Suppressor macrophage treated with lipopolysaccharide for 1 hour (primary cell): ENCODE data around the gene MMUT.
A peak's percentile ranks its signal among the peaks of the same experiment; 100 is the strongest.
"Not testable (repeated sequence)": the region's sequence is repeated elsewhere in the genome, so short reads cannot be mapped to it uniquely, and the experiment has no call there.

Source experiments
- DNase-seq, 3 donors: peaks; one replicate each; pipeline ENCODE4 v3.0.0-alpha.2; 2020 to 2022

MMUT gene

DNA sequence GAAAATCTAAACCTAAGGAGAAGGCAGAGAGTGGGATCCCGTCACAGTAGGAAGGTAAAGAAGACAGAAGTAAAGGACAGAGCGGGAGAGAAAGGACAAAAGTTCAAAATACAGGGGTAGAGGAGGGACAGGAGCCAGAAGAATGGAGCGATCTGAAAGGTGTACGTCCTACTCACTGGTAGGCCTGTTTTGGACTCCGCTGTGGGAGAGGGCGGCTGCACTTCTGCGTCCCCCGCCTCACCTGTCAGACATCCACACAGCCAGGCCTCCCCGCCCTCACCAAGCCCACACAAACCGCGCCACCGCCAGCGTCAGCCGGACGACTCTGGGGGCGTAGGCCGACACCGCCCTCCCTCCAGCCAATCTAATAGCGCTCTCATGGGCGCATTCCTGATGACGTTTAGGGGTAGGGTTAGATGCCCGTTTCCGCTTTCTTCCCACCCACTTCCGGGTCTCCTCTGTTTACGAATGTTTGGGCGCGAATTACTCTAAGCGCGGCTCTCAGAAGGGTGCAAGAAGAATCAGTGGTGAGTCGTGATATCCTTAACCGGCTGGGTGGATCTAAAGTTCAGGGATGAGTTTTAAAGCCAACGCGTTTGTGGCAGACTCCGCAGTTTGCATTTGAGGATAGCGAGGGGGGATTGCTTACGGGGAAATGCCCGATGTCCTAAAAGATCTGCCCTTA lies at the start of gene MMUT, which contains the start of gene CENPQ:
Gene MMUT (minus strand): TSS at position 327 of the 685 bp plus-strand sequence. CDS start 3,787 bp downstream, outside the sequence.
Gene CENPQ (plus strand): TSS at position 444 of the 685 bp plus-strand sequence. CDS start 6,807 bp downstream, outside the sequence.
- DNase-seq, result peak; percentile 96 to 98 (median 96)

DNA sequence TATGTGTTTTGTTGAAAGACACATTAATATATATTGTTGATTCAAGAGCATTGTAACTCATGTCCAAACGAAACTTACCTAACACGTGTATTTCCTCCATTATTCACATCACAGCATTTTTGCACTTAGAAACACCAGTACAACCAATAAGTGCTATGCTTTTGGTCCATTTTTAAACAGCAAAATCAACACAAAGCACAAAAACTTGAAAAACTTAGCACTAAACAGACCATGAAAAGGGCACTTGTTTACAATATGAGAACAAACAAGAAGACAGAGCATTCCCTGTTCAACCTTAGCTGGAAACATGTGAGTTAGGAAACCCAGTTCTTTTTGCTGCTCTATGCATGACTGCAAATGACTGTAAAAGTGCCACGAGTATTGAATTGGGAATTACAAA lies 46.3 kb upstream of the MMUT start:
- no peak for DNase-seq

DNA sequence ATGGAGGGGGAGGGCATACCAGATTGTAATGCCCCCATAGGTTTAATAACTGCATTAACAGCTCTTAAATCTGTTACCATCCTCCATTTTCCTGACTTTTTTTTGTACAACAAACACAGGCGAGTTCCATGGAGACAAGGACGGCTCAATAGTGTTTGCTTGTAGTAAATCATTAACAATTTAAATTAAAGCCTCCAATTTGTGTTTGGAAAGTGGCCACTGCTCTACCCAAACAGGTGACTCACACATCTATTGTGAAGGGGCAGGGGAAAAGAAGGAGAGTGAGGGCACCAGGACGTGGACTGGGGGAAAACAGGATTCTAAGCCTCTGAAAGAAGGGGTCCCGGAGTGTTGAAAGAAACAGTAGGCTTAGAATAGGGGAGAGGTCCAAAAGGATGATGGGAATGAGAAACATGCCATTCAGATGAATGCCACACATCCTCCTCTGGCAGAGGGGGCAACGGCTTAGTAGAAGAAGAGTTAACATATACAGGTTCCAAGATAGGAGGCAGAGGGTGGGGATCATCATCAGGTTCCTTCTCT lies 43.6 kb upstream of the MMUT start:
- no peak for DNase-seq

DNA sequence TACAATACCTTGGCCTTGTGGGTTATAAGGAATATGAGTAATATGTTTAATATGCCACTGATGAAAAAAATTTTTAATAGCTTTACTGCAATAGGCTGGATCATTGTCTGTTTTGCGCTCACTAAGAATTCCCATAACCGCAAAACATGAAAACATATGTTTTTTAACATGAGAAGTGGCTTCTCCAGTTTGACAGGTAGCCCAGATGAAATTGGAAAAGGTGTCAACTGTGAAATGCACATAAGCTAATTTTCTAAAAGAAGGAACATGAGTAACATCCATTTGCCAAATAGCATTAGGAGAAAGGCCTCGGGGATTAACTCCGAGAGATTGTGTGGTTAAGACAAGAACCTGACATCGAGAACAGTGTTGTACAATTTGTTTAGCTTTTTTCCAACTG lies 41.6 kb upstream of the MMUT start:
- no peak for DNase-seq

DNA sequence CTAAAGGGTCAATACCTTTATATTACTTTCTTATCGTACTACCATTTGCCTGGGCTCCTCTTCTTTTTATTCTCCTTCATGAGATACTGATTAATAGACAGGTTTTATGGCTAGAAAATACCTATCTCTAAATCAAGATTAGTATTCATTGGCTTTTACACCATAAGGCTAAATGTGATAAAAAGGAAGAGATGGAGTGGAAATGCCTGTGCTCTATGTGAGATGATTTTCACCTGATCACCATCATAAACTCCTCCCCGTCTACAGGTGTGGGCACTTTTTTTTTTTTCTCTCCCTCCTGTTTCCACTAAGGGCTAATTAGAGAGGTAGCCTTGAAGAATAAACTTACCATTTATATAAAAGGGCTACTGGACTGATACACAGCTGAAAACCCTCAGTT lies 36.6 kb upstream of the MMUT start, which contains the start of gene GLYATL3:
Gene GLYATL3 (plus strand): TSS at position 301 of the 400 bp plus-strand sequence. CDS start 12,068 bp downstream, outside the sequence.
- no peak for DNase-seq

DNA sequence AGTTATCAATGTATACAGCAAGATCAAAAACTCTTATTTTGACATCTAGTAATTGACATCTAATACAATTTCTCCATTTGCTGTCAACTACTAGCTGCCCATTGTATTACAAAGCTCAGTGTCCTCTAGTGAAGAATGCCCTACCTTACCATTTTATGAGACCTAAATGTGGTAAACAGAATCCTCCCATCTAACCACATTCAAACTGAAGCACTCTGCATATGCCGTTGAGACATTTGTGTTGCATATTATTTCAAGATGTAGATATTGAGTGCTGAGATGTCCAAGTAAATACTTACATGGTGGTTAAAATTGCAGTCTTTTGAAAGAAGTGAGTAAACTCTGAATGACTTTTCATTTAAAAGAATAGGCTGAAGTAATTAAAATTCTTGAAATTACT lies 36.1 kb upstream of the MMUT start:
- no peak for DNase-seq

DNA sequence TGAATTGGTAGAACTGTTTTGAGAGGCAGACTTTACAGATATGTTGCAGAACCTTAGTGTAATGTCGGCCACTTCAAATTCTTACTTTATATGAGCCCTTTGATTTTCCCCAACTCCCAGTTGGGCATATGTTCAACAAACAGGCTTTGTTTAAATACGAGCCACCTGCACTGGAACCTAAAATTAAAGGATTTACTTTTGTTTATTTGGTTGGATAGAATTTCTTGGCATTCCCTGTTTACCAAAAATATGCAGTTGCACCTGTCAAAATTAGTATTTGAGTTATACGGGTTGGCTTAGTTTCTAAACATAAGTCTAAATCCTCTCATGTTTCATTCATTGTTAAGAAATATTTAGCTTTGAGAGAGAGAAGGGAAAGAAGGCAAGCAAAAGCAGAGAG lies 34.3 kb upstream of the MMUT start:
- no peak for DNase-seq

DNA sequence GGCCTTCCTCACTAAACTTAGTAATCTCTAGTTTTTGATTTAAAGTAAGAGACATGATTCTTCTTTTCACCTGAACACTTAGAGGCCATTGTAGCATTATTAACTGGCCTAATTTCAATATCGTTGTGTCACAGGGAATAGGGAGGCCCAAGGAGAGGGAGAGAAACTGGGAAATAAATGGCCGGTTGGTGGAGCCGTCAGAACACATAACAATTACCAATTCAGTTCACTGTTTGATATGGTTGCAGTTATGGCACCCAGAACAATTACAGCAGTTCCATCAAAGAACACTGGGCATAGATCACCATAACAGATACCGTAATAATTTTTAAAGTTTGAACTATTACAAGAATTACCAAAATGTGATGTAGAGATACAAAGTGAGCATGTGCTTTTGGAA lies 27.6 kb upstream of the MMUT start:
- DNase-seq, result no peak

DNA sequence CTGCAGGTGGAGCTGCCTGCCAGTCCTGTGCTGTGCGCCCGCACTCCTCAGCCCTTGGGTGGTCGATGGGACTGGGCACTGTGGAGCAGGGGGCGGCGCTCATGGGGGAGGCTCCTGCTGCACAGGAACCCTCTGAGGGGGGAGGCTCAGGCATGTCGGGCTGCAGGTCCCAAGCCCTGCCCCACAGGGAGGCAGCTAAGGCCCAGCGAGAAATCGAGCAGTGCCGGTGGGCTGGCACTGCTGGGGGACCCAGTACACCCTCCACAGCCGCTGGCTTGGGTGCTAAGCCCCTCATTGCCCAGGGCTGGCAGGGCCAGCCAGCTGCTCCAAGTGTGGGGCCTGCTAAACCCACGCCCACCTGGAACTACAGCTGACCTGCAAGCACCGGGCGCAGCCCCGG lies 20.3 kb upstream of the MMUT start:
- not testable (repeated sequence) for DNase-seq

DNA sequence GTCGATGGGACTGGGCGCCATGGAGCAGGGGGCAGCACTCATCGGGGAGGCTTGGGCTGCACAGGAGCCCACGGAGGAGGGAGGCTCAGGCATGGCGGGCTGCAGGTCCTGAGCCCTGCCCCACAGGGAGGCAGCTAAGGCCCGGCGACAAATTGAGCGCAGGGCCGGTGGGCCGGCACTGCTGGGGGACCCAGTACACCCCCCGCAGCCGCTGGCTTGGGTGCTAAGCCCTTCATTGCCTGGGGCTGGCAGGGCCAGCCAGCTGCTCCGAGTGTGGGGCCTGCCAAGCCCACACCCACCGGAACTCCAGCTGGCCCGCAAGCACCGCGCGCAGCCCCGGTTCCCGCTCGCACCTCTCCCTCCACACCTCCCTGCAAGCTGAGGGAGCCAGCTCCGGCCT lies 18.8 kb upstream of the MMUT start:
- not testable (repeated sequence) for DNase-seq

DNA sequence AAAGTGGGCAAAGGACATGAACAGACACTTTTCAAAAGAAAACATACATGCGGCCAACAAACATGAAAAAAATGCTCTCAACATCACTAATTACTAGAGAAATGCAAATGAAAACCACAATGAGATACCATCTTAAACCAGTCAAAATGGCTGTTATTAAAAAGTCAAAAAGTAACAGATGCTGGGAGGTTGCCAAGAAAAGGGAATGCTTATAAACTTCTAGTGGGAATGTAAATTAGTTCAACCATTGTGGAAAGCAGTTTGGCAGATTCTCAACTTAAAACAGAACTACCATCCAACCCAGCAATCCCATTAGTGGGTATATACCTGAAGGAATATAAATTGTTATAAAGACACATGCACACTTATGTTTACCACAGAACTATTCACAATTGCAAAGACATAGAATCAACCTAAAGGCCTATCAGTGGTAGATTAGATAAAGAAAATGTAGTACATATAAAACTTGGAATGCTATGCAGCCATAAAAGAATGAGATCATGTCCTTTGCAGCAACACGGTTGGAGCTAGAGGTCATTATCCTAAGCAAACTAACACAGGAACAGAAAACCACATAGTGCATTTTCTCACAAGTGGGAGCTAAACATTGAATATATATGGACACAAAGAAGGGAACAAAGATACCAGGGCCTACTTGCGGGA lies 16.4 kb upstream of the MMUT start:
- DNase-seq, result no peak

DNA sequence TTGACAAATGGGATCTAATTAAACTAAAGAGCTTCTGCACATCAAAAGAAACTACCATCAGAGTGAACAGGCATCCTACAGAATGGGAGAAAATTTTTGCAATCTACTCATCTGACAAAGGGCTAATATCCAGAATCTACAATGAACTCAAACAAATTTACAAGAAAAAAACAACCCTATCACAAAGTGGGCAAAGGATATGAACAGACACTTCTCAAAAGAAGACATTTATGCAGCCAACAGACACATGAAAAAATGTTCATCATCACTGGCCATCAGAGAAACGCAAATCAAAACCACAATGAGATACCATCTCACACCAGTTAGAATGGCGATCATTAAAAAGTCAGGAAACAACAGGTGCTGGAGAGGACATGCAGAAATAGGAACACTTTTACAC lies 13.5 kb upstream of the MMUT start:
- DNase-seq, result not testable (repeated sequence)

DNA sequence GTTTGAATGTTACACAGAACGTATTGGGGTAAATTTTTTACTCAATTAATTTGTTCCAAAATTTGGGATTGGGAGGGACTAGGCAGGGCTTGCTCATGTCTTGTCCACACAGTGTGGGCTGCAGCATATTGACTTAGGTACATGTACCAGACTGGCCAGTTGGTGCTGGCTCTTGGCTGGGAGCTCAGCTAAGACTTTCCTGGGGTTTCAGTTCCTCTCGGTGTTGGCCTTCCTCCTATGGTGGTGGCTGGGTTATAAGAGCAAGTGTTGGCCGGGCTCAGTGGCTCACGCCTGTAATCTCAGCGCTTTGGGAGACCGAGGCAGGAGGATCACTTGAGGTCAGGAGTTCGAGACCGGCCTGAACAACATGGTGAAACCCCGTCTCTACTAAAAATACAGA lies 5.0 kb upstream of the MMUT start:
- DNase-seq, result no peak

DNA sequence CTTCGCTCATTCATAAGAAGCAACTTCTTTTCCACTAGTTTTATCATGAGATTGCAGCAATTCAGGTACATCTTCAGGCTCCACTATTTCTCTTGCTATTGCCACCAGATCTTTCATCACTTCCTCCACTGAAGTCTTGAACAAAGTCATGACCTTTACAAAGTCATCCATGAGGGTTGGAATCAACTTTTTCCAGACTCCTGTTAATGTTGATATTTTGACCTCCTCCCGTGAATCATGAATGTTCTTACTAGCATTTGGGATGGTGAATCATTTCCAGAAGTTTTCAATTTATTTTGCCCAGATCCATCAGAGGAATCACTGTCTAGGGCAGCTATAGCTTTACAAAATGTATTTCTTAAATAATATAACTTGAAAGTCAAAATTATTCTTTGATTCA lies 1.6 kb upstream of the MMUT start:
- DNase-seq, result no peak

DNA sequence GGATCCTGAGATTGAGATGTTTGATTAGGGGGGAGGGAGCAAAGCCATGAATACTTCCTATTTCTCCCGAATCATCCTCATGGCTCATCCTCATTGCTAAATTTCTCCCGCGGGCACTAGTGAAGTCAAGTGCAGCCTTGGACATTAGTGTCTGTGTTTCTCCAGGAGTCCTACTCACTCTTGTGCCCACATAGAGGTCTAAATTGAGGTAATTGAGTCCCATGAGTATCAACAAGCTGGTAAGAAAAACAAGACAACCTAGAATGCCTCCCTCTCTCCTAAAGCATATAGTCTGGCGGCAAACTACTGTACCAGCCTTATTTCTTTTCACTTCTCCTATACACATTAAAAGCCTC lies 537 bp upstream of the MMUT start:
- DNase-seq, result peak in 1 of 3 donors; percentile 20

DNA sequence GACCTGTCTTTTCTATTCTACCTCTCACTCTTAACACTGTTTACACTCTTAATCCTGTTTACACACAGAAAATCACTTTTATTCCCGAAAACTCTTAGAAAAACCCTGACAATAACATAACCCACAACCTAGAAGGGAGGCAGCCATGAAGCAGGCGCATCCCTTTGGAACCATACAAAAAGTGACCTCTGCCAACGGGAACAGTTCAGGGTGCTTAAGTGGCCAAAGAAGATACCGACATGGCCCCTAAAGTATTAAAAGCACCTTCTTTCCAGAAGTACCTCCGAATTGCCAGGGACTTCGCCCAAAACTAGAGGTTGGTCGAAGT lies 490 bp downstream of the MMUT start:
- DNase-seq, result no peak

DNA sequence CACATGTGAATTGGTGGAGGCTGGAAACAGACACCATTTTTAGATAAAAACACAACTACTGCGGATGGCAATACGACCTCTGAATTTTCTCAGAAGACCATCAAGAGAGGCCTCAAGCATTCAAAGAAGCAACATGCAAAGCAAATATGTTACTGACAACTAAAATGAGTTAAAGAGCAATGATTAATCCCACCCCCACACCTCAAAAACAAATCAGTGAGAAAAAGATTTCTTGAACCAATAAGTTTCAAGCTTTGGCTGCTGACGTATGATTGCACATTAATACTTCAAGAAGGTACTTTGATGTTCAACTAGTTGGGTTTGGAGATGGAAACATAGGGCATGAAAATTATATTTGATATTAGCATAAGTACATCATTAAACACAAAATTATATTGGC lies 982 bp downstream of the MMUT start:
- peak in 1 of 3 donors; percentile 25 for DNase-seq

DNA sequence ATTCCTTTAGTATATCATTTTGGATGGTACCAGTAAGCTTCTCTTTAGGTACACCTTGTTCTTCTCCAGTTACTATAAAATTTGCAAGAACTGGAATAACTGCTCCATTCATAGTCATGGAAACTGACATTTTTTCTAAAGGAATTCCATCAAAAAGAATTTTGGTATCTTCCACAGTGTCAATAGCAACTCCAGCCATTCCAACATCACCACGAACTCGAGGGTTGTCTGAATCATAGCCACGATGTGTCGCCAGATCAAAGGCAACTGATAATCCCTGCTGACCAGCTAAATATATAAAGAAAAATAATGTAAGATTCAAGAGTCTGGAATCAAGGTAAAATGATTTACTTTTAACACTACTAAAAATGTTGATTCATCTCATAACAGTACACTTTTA lies 5.3 kb downstream of the MMUT start:
- DNase-seq, result no peak

DNA sequence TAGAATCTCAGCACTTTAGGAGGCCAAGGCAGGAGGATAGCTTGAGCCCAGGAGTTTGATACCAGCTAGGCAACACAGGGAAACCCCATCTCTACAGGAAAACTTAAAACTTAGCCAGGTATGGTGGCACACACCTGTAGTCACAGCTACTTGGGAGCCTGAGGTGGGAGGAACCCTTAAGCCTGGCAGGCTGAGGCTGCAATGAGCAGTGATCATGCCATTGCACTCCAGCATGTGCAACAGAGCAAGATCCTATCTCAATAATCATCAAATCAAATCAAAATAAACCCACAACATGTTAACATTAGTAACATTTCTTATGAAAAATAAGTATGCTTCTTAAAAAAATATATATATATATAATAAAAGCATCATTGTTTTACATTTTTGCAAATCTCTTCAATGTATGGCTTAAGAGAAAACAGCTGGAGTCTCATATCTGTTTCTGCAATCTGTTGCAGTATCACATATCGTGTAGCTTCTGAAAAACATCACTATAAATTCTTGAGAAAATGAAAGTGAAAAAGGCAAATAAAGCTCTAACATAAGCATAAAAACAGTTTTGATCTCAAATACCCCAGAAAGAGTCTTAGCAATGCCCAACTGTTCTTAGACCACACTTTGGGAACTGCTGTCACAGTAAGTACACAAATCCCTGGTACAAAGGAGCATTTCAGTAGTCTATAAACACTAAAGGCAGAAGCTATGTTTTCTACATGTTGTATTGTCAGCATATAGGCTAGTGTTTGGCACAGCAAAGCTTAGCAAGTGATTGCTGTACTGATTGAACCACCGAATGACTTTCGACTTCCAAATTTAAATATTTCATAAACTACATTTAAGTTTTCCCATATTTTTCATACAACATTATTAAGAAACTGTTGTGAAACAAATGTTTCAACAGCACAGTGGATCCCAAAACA lies 8.0 kb downstream of the MMUT start:
- no peak for DNase-seq

DNA sequence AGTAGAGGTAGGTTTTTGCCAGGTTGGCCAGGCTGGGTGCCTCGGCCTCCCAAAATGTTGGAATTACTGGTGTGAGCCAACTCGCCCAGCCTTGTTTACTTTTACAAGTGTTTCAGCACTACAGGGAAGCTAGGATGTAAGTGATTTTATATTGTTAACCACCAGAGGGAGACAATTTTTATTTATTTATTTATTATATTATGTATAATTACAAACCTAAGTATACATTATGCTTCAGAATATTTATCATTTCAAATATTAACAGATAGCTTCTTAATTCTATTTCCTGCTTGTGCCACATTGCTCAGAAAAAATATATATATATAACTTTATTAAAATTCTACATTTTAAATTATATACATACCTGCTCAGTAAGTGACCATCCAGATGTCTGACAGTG lies 9.8 kb downstream of the MMUT start:
- DNase-seq, result peak in 2 of 3 donors; percentile 39 to 42

DNA sequence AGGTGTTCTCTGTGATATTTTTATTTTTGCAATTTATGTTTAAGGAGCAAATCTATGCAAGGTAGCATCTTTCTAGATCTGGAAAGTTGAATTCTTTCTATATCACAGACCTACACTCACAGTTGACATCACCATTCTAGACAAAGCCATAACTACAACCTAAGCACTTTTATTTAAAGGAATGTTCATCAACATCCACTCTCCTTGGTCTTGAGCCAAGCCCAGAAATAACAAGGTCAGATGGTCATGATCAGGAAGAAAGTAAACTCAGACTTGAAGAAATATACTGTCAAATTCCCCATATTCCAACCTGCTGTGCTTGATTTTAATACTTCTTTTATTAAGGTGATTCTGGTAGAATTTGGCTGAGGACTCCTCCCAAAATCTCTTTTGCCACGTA lies 32.2 kb downstream of the MMUT start:
- DNase-seq, result no peak

DNA sequence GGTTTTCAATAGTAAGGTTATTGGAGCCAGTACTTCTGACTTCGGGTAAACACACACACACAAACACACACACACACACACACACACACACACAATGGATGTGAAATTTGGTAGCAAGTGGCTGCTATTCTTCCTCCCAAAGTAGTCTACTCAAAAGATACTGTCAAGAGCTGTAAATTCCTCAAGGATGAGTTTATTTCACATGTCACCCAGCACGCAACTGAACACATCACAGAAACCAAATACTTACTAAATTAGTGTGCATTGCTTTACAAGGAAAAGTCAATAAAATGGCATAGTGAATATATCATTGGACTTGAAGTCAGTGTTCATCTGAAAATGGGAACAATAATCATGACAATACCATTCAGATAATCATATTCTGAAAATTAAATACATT lies 32.9 kb downstream of the MMUT start:
- DNase-seq, result no peak

DNA sequence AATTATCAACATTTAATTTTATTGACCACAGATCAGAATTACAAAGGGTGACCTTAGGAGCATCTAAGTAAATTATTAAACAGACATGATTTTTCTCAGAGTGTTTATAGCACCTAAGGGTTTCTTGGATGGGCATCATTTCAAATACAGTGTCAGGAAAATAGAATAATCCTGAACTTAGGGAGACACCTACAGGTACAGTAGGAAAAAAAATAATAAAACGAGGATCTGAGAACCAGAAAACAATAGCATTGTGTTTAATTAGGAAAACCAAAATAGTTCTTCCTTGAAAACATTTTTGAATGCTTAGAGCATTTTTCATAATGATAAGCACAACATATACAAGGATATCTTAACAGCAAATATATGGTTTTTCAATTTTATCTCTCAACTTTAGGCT lies 39.2 kb downstream of the MMUT start:
- DNase-seq, result no peak
